Measurements from ENCODE around the gene UBAP1L. TPM values are rescaled to one million over a fixed set of nuclear protein-coding genes. Genes with fewer than 3 reads are reported as not detected.
A peak's percentile ranks its signal among the peaks of the same experiment; 100 is the strongest.
"Not testable (repeated sequence)": the region's sequence is repeated elsewhere in the genome, so short reads cannot be mapped to it uniquely, and the experiment has no call there.

The UBAP1L gene
- total RNA-seq, 1 experiment from 2014 or later: 0.24 TPM

DNA sequence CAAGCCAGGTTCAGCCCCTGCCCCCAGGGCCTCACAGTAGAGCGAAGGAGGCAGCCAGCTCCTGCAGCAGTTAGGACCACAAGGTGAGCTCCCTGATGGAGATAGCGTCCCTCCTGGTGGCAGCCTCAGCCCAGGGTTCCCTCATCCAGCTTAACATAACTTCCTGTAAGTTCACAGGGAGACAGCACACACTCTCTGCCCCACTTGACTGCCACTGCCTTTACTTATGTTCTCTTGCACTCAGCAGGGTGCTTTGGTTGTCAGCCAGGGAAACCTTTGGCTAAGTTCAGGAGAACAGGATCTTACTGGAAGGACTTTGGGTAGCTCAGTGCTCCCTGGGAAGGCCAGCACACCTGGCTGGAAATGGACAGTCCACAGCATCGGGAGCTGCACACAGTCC lies 27.6 kb downstream of the UBAP1L start:
- in situ Hi-C loops (cut with HindIII; ENCODE audit: low sequenced_read_pairs): no loop called here
- peak; percentile 37 for DNase-seq (ENCODE audit: low spot score)

DNA sequence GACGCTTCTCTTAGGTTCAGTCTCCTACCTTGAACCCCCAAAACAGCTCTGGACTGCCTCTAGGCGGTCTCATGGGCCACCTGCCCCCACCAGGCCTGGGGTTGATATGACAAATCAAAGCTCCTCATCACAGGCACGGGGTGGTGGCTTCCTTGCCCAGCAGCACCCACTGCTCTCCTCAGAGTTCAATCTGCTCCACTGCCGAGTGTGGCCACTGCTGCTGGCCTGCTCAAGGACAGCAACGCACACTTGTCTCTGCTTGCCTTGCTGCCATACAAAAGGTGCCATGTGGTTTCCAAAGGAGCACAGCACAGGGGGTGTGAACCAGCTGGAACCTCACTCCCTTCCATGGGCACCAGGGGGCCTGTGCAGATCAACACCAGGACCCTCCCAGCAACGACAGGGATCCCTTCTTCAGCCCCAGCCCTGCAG lies 28.3 kb downstream of the UBAP1L start:
- in situ Hi-C loops (cut with HindIII; ENCODE audit: low sequenced_read_pairs): no loop called here
- no peak for DNase-seq (ENCODE audit: low spot score)

DNA sequence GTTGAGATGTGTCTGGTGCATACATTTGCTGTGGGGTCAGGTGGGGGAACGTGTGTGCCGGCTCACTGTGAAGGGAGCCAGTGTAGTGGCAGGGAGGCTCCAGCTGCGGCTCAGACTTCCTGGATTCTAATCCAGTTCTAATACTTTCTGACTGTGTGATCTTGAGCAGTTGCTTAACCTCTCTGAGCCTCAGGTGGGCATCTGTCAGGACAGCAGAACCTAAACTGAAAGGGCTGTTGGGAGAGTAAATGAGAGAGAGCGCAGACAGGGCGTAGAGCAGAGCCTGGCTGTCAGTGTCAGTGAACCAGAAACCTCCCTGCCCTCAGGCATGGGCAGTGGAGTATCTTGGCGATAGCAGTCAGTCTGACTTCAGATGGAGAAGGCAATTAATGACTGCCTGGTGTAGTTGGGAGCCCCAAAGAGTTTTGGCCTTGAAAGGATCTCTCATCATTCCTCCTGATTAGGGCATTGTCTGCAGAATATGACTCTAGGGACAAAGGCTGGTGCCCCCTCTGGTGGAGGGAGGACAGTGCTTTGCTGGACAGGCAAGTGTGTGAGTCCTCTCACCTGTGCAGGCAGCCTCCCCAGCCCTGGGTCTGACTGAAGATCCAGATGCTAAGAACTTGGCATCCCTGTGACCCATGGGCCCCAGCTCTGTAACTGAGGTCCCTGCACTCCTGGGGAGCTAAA lies 28.9 kb downstream of the UBAP1L start:
- in situ Hi-C loops (cut with HindIII; ENCODE audit: low sequenced_read_pairs): no loop called here
- peak; percentile 57 for DNase-seq (ENCODE audit: low spot score)

DNA sequence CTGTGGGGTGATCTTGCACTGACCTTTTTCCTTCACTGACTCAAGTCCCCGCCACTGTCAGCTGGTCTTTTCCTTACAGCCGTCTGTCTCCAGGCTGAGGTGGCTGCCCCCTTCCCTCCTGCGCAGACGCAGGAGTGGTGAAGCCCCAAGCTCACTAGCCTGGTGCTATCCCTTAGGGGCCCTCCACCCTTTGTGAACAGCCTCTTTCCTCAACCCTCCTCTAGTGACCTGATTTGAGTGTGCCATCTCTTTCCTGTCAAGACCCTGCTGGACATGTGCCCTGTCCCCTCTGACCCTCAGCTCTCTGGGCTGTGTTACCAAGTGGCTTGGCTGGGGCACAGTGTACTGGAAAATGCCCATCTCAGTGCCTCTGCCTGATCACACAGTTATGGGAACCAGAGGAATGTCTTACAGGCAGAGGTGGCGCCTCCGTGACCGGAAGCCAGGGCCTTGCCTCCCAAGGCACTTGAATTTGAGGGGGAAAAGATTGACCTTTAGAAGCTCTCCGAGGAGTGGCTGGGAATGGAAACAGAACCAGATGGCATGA lies 29.7 kb downstream of the UBAP1L start:
- in situ Hi-C loops (cut with HindIII; ENCODE audit: low sequenced_read_pairs): no loop called here
- DNase-seq (ENCODE audit: low spot score): no peak

DNA sequence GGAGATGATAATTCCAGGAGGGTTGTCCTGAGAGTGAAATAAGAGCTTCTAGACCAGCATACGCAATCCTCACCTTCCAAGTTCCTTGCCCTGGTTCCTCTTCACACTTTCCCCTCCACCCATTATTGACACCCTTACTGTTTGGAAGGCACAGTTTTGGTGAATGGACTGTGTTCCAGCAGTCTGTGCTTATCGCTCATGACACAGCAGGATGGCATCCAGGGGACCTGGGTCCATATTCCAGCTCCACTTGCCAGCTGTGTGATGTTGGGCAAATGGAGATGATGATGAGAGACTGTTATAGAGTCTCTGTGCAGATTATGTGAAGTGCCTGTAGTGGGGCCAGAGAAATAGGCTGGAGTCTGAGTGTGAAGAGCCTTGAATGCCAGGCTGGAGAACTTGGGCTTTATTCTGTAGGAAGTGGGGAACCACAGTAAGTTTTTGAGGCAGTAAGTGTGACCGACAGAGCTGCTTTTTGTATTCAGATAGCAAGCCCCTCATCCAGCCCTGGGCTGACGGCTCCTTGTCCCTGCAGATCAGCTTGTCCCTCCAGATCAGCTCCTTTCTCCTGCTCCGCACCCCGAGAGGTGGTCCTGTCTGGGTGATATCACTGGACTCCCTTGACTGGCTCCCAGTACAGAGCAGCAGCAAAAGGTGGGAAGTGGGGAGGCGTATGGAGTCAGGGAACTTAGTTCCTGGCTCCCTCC lies 30.3 kb downstream of the UBAP1L start:
- DNase-seq (ENCODE audit: low spot score): no peak
- in situ Hi-C loops (cut with HindIII; ENCODE audit: low sequenced_read_pairs): no loop called here

DNA sequence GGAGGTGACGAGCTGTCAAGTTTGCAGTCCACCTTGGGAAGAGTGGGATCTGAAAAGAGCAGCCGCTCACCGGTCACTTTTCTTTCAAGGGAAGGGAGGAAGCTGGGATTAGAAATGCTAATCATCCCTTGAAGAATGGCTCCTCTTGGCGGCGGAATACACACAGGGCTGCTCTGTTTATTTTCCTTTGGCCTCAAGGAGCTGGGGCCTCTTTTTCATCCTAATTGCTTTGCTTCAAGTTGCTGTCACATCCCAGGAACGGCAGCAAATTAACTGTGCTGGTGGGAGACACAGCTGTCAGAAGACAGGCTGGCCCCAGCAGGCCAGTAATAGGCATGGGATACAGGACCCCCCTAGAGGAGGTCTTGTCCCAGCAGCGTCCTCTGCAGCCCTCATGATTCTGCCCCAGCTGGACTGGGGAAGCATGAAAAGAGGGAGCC lies 31.7 kb downstream of the UBAP1L start:
- in situ Hi-C loops (cut with HindIII; ENCODE audit: low sequenced_read_pairs): no loop called here
- DNase-seq (ENCODE audit: low spot score): peak; percentile 37

DNA sequence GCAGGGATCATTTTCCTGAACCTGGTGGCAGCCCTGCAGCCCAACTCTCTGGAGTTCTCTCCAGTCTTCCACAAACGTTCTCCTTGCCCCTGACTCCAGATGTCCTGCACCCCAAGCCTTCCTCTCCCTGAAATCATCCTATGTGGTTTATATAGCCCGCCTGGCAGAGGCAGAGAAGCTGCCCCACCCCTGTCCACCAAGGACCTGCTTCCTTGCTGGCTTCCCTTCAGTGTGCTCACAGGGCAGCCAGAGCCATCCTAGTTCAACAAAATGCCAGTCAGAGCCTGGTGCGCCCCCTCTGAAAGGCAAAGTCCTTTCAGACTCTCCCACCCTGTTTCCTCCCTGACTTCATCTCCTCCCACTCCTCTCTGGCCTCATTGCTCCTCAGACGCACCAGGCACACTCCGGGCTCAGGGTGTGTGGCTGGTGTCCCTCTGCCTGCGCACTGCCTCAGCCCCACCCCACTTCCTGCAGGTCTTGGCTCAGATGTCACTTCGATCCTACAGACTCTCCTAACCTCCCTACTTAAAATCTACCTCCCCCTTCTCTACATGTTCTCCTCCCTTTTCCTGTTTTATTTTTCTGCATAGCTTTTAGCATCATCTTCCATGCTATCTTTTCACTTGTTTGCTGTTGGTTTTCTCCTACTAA lies 32.6 kb downstream of the UBAP1L start:
- DNase-seq (ENCODE audit: low spot score): no peak
- in situ Hi-C loops (cut with HindIII; ENCODE audit: low sequenced_read_pairs): no loop called here

DNA sequence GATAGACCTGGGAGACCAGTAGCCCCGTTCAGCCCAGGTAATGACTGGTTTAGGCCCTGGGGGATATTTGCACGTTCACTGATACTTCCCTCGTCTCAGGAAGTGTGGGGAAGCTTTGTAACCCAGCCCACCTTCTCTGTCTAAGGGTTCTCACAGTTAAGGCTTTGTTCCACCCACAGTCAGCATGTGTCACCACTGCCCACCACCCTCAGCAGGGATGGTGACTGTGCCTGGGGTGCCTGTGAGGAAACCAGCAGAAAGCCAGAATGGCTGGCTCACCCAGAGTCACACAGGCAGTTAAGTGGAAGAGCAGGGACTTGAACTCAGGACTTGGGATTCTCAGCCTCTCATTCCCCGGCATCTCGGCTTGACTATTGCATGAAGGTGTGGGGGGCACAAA lies 33.2 kb downstream of the UBAP1L start:
- in situ Hi-C loops (cut with HindIII; ENCODE audit: low sequenced_read_pairs): no loop called here
- no peak for DNase-seq (ENCODE audit: low spot score)

DNA sequence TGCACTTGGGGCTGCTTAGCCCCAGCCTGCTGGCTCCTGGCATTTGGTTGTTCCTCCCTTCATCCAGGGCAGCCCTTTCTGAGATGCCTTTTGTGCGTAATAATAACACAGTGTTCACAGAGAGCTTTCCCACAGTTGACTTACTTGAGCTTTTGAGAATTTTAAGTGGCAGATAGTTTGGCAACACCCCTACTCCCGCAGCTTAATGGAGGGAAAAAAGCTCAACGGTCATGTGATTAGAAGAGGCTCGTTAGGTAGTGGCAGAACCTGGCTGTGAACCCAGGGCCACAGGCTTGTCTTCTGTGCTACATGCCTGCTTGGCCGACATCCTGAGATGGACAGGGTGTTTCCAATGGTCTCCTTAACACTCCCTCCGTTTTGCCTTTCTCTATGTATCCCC lies 33.7 kb downstream of the UBAP1L start:
- in situ Hi-C loops (cut with HindIII; ENCODE audit: low sequenced_read_pairs): no loop called here
- DNase-seq (ENCODE audit: low spot score): no peak

DNA sequence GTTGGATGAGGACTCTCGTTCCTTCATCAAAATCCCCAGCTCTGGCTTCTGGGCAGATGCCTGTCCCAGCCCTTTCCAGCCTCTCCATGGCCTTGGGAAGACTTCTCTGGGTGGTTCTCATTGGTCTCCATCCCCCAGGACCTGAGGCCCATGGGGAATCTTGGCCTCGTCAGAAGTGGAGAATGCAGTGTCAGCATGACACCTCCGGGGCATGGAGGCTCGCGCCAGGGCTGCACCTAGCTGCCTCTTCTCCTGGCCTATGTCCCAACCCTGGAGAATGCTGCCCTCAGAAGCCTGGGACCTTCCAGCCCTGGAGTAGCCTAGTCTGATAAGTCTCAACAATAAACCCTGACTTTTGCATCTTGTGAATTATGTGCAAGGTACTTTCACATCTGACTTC lies 35.4 kb downstream of the UBAP1L start:
- in situ Hi-C loops (cut with HindIII; ENCODE audit: low sequenced_read_pairs): no loop called here
- DNase-seq (ENCODE audit: low spot score): no peak

DNA sequence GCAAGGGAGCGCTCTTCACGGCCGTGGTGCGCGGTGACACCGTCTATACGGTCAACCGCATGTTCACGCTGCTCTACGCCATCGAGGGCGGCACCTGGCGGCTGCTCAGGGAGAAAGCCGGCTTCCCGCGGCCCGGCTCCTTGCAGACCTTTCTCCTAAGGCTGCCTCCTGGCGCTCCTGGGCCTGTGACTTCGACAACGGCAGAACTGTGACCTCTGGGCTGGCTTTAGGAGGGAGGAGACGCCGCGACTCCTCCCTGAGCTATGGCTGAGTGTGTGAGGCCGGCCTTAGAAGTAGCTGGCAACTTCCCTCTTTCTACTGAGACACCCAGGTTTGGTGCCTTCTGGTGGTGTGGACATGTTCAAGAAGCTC lies 37.0 kb downstream of the UBAP1L start:
- DNase-seq (ENCODE audit: low spot score): no peak
- in situ Hi-C loops (cut with HindIII; ENCODE audit: low sequenced_read_pairs): no loop called here

DNA sequence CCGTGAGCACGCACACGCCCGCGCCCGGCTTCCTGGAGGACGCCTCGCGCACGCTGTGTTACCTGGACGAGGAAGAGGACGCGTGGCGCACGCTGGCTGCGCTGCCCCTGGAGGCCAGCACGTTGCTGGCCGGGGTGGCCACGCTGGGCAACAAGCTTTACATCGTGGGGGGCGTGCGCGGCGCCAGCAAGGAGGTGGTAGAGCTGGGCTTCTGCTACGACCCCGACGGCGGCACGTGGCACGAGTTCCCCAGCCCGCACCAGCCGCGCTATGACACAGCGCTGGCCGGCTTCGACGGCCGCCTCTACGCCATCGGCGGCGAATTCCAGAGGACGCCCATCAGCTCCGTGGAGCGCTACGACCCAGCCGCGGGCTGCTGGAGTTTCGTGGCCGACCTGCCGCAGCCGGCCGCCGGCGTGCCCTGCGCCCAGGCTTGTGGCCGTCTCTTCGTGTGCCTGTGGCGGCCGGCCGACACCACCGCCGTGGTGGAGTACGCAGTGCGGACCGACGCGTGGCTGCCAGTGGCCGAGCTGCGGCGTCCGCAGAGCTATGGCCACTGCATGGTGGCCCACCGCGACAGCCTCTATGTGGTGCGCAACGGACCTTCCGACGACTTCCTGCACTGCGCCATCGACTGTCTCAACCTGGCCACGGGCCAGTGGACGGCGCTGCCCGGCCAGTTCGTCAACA lies 37.6 kb downstream of the UBAP1L start:
- in situ Hi-C loops (cut with HindIII; ENCODE audit: low sequenced_read_pairs): no loop called here
- no peak for DNase-seq (ENCODE audit: low spot score)

DNA sequence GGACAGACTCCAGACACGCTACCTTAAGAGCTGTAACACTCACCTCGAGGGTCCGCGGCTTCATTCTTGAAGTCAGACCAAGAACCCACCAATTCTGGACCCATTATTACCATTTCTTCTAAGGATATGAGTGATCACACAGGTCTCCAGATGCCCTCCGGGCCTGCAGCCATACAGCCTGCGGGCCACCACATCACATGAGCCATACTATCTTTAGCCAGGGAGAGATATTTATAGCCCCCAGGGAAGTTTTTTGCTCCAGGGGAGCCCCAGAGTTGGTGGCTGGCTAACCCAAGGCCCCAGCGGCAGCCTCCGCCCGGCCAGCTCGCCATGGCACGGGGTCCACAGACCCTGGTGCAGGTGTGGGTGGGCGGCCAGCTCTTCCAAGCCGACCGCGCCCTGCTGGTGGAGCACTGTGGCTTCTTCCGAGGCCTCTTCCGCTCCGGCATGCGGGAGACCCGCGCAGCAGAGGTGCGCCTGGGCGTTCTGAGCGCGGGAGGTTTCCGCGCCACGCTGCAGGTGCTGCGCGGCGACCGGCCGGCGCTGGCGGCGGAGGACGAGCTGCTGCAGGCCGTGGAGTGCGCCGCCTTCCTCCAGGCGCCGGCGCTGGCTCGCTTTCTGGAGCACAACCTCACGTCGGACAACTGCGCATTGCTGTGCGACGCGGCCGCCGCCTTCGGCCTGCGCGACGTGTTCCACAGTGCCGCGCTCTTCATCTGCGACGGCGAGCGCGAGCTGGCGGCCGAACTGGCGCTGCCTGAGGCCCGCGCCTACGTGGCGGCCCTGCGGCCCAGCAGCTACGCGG lies 38.3 kb downstream of the UBAP1L start, which contains the start of gene KBTBD13:
TSS of gene KBTBD13 (plus strand) at position 261 of the 805 bp plus-strand sequence. CDS start at position 331, 70 bp downstream.
- DNase-seq (ENCODE audit: low spot score): no peak
- in situ Hi-C loops (cut with HindIII; ENCODE audit: low sequenced_read_pairs): no loop called here

DNA sequence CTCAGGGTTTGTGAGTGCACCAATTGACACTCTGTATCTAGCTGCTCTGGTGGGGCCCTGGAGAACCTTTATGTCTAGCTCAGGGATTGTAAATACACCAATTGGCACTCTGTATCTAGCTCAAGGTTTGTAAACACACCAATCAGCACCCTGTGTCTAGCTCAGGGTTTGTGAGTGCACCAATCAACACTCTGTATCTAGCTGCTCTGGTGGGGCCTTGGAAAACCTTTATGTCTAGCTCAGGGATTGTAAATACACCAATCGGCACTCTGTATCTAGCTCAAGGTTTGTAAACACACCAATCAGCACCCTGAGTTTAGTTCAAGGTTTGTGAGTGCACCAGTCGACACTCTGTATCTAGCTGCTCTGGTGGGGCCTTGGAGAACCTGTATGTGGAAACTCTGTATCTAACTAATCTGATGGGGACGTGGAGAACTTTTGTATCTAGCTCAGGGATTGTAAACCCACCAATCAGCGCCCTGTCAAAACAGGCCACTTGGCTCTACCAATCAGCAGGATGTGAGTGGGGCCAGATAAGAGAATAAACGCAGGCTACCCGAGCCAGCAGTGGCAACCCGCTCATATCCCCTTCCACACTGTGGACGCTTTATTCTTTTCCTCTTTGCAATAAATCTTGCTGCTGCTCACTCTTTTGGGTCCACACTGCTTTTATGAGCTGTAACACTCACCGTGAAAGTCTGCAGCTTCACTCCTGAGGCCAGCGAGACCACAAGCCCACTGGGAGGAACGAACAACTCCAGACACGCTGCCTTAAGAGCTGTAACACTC lies 39.2 kb downstream of the UBAP1L start:
- in situ Hi-C loops (cut with HindIII; ENCODE audit: low sequenced_read_pairs): not testable (repeated sequence)

DNA sequence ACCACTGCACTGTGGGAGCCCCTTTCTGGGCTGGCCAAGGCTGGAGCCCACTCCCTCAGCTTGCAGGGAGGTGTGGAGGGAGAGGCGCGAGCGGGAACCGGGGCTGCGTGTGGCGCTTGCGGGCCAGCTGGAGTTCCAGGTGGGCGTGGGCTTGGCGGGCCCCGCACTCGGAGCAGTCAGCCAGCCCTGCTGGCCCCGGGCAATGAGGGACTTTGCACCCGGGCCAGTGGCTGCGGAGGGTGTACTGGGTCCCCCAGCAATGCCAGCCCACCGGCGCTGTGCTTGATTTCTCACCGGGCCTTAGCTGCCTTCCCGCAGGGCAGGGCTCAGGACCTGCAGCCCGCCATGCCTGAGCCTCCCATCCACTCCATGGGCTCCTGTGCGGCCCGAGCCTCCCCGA lies 40.1 kb downstream of the UBAP1L start:
- DNase-seq (ENCODE audit: low spot score); in situ Hi-C loops (cut with HindIII; ENCODE audit: low sequenced_read_pairs): not testable (repeated sequence)

More for the DNA sequence above, 39.2 kb downstream of the UBAP1L start:
- DNase-seq (ENCODE audit: low spot score): not testable (repeated sequence)

DNA sequence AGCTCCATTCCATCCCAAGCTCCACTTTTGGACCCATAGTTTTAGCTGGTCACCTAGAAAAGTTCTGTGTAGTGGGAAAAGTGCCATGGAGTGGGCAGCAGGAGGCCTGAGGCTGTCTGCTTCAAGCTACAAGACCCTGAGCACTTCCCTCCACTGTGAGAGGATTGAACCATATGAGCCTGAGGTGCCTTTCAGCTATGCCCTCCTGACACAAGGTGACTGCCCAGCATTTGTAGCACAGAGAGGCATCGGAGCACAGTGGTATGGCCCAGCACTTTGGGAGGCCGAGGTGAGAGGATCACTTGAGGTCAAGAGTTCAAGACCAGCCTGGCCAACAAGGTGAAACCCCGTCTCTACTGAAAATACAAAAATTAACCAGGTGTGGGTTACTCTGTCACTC lies 42.4 kb downstream of the UBAP1L start:
- DNase-seq (ENCODE audit: low spot score): no peak
- in situ Hi-C loops (cut with HindIII; ENCODE audit: low sequenced_read_pairs): no loop called here

DNA sequence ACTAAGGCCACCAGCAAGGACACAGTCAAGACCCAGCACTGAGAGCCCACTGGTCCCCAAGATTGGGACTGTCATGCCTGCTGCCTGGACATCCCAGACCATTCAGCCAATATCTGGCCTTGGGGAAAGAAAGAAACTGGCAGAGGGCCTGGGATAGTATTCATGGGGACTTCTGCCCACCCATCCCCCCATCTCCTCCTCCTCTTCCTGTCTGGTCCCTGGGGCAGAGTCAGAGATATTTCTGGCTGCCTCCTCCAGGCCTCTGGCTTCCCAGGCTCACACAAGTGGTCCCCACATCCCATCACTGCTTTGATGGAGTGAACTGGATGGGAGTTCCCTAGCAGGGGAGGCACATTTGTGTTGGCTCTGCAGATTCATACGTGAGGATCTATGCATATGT lies 43.0 kb downstream of the UBAP1L start:
- in situ Hi-C loops (cut with HindIII; ENCODE audit: low sequenced_read_pairs): no loop called here
- DNase-seq (ENCODE audit: low spot score): no peak

DNA sequence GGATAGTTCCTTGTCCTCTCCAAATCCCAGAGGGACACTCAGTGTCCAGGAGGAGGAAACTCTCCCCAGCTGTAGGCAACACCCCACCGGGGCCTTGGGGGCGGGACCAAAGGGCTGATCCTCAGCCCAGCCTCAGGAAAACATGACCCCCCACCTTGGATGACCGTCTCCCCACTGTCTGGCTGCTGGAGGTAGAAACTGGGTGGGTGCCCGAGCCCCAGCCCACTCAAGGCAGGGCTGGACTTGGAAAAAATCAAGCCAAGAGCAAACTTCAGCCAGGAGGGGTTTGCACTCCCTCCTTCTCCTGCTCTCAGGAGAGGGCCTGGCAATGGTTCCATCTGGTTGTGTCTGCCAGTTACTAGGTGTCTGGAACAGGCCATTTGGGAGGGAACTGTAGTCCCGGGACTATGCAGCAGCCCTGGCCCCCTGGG lies 43.6 kb downstream of the UBAP1L start:
- in situ Hi-C loops (cut with HindIII; ENCODE audit: low sequenced_read_pairs): no loop called here
- no peak for DNase-seq (ENCODE audit: low spot score)

All from G401 (cell line).